DOHH2 (cell line): ENCODE measurements around the gene PUS10.

Source experiments
- H3F3A ChIP-seq: fragments of 200-600 bp; sonication (generic), shearing (Covaris generic); 2 replicates; pipeline ENCODE4 v1.6.0; 2016; ENCODE audit warnings: antibody characterized with exemption, mild to moderate bottlenecking; ENCODE audit not compliant: control insufficient read depth, insufficient read depth
- H3K27ac ChIP-seq: fragments of 200-600 bp; sonication (generic); 2 replicates; pipeline ENCODE4 v1.5.1; 2014; ENCODE audit warnings: low read depth, mild to moderate bottlenecking, low read length, moderate library complexity
- H3K27me3 ChIP-seq: fragments of 200-600 bp; sonication (generic); 2 replicates; pipeline ENCODE4 v1.6.1; 2014; ENCODE audit warnings: mild to moderate bottlenecking, low read length, mixed read lengths; ENCODE audit not compliant: control insufficient read depth
- H3K36me3 ChIP-seq: fragments of 200-600 bp; sonication (generic); 2 replicates; pipeline ENCODE4 v1.6.1; 2014; ENCODE audit warnings: mild to moderate bottlenecking, low read length, moderate library complexity, mixed read lengths; ENCODE audit not compliant: control insufficient read depth
- H3K4me1 ChIP-seq: fragments of 200-600 bp; sonication (generic); 2 replicates; pipeline ENCODE4 v1.6.1; 2014; ENCODE audit warnings: mild to moderate bottlenecking, low read length, mixed read lengths; ENCODE audit not compliant: control insufficient read depth
- H3K4me2 ChIP-seq: fragments of 200-600 bp; sonication (generic); 2 replicates; pipeline ENCODE4 v1.6.0; 2014; ENCODE audit warnings: mild to moderate bottlenecking, low read length, moderate library complexity
- H3K4me3 ChIP-seq: fragments of 200-600 bp; sonication (generic); 2 replicates; pipeline ENCODE4 v1.5.1; 2014; ENCODE audit warnings: mild to moderate bottlenecking, low read length, mixed read lengths
- H3K79me2 ChIP-seq: fragments of 200-600 bp; sonication (generic); 2 replicates; pipeline ENCODE4 v1.6.1; 2014; ENCODE audit warnings: mild to moderate bottlenecking, low read length, mixed read lengths; ENCODE audit not compliant: control insufficient read depth
- H3K9me2 ChIP-seq: fragments of 200-600 bp; sonication (generic); replicated peaks from 2 replicates; pipeline ENCODE4 v1.6.1; 2014; ENCODE audit warnings: mild to moderate bottlenecking, low read length, mixed read lengths; ENCODE audit not compliant: control insufficient read depth
- H3K9me3 ChIP-seq: fragments of 200-600 bp; sonication (generic); 2 replicates; pipeline ENCODE4 v1.6.1; 2014; ENCODE audit warnings: antibody characterized with exemption, low read length, mixed read lengths; ENCODE audit not compliant: control insufficient read depth, insufficient read depth
- H4K20me1 ChIP-seq: fragments of 200-600 bp; sonication (generic); 2 replicates; pipeline ENCODE4 v1.6.0; 2014; ENCODE audit warnings: low read depth, mild to moderate bottlenecking, antibody characterized with exemption, low read length, moderate library complexity; ENCODE audit not compliant: control insufficient read depth, insufficient read depth
- EZH2phosphoT487 ChIP-seq: fragments of 200-600 bp; sonication (generic); IDR thresholded peaks from 2 replicates; pipeline ENCODE4 v1.6.1; 2017; ENCODE audit warnings: borderline replicate concordance, mild to moderate bottlenecking, antibody characterized with exemption, low read length, moderate library complexity, mixed read lengths
- TF ChIP-seq, protein P1 (sequence below): fragments of 200-600 bp; sonication (generic); IDR thresholded peaks from one replicate; pipeline ENCODE4 v1.5.1; 2014; ENCODE audit warnings: antibody characterized with exemption, mild to moderate bottlenecking, low read depth, low read length; ENCODE audit not compliant: poor library complexity, severe bottlenecking

PUS10 gene

DNA sequence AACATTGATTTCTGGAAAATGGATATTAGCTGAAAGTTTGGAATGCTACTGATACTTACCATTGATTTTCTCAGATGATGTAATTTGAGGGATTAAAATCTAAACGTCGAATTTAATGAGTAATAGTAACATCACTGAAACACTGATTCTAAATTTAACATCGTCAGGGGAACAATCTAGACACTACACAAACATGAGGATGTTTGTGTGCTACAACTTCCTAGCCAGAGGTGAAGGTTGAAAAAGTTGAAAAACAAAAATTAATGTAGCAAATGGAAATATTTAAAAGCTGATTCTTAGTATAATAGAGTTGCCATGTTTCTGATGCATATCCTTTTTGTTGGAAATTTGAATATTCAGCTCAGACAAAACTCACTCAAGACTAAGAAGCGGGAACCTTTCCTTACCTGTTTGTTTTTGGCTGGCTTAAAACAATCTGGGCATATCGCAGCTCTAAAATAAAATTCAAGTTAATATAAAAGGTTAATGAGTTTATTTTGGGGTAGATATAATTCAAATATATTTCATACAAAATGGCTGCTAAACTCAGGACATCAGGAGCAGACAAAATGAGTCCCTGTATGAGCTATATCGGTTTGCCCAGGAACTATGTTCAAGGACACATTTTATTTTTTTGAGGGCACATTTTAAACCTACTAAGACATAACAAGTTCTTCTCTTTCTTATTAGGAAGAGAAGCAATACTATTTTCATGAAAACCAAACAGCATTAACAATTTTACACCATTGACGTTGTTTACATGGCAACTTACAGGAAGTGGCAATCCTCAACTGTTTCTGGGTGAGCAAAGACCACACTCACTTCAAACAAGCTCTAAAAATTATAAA, 53.2 kb downstream of the PUS10 start:
- peak overlapping the region; percentile 65 for H3K4me2 ChIP-seq
- H3K27ac ChIP-seq: peak overlapping the region; percentile 93
- H3K27me3 ChIP-seq: no peaks in the 10 kb centered on the region
- H3K9me3 ChIP-seq: no peaks in the 10 kb centered on the region
- peaks cover 69% of the 10 kb centered on the region for H3K4me1 ChIP-seq
- peaks cover 32% of the 10 kb centered on the region for H3K36me3 ChIP-seq
- H3K9me2 ChIP-seq: no peaks in the 10 kb centered on the region
- no peak for TF ChIP-seq EZH2phosphoT487
- TF ChIP-seq, protein P1, sequence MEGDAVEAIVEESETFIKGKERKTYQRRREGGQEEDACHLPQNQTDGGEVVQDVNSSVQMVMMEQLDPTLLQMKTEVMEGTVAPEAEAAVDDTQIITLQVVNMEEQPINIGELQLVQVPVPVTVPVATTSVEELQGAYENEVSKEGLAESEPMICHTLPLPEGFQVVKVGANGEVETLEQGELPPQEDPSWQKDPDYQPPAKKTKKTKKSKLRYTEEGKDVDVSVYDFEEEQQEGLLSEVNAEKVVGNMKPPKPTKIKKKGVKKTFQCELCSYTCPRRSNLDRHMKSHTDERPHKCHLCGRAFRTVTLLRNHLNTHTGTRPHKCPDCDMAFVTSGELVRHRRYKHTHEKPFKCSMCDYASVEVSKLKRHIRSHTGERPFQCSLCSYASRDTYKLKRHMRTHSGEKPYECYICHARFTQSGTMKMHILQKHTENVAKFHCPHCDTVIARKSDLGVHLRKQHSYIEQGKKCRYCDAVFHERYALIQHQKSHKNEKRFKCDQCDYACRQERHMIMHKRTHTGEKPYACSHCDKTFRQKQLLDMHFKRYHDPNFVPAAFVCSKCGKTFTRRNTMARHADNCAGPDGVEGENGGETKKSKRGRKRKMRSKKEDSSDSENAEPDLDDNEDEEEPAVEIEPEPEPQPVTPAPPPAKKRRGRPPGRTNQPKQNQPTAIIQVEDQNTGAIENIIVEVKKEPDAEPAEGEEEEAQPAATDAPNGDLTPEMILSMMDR: no peak
- peaks cover 26% of the 10 kb centered on the region for H3K79me2 ChIP-seq
- peak overlapping the region; percentile 63 for H3K4me3 ChIP-seq
- no peaks in the 10 kb centered on the region for H4K20me1 ChIP-seq
- H3F3A ChIP-seq: peaks cover 48% of the 10 kb centered on the region

DNA sequence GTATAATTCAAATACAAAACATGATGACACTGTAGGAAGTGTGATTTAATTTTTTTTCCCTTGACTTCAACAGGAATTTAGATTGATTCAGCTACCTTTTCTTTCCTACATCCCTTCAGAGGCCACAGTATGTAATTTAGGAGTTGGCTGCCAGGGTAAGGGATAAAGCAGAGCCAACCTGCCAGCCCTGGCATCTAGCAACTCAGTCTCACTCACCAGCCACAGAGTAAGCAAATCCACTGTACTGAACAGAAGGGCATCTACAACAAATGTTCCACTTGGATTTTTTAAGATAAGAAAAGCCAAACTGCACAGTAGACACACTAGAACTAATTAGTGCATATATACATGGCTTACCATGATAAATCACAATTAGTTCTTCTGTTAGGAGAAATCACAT, 54.9 kb downstream of the PUS10 start:
- Histone ChIP-seq H3K9me2 (no peaks in the 10 kb centered on the region), H3K27ac (no peak overlapping the region), H3F3A (peaks cover 40% of the 10 kb centered on the region), H3K27me3 (no peaks in the 10 kb centered on the region), H3K4me3 (no peak overlapping the region), H4K20me1 (no peaks in the 10 kb centered on the region), H3K4me2 (no peak overlapping the region), H3K79me2 (peaks cover 9% of the 10 kb centered on the region), H3K9me3 (no peaks in the 10 kb centered on the region), H3K36me3 (peaks cover 38% of the 10 kb centered on the region), H3K4me1 (peaks cover 52% of the 10 kb centered on the region)
- no peak for TF ChIP-seq EZH2phosphoT487
- TF ChIP-seq, protein P1: no peak

DNA sequence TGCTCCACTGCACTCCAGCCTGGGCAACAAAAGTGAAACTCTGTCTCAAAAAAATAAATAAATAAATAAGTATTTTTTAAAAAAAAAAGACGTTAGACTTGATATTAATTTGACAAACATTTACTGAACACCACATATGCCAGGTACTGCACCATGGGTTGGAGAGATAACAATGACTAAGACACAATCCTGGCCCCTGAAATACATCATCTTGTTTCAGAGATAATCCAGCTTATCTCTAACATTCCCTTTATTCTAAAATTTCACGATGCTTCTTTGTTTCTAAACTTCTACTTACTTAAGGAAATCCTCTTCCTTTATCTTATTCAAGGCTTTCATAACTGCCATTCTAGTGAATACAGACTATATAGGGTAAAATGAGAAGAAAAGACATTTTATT, 55.5 kb downstream of the PUS10 start:
- H3K4me3 ChIP-seq: no peak overlapping the region
- no peaks in the 10 kb centered on the region for H3K9me3 ChIP-seq
- peaks cover 4% of the 10 kb centered on the region for H3K79me2 ChIP-seq
- peaks cover 45% of the 10 kb centered on the region for H3K36me3 ChIP-seq
- no peaks in the 10 kb centered on the region for H3K9me2 ChIP-seq
- H3K27ac ChIP-seq: no peak overlapping the region
- H3F3A ChIP-seq: peaks cover 33% of the 10 kb centered on the region
- no peaks in the 10 kb centered on the region for H4K20me1 ChIP-seq
- TF ChIP-seq, protein P1: no peak
- TF ChIP-seq EZH2phosphoT487: no peak
- H3K27me3 ChIP-seq: no peaks in the 10 kb centered on the region
- peaks cover 46% of the 10 kb centered on the region for H3K4me1 ChIP-seq
- H3K4me2 ChIP-seq: no peak overlapping the region
